ENCODE data around the gene TXLNG.

TXLNG gene

DNA sequence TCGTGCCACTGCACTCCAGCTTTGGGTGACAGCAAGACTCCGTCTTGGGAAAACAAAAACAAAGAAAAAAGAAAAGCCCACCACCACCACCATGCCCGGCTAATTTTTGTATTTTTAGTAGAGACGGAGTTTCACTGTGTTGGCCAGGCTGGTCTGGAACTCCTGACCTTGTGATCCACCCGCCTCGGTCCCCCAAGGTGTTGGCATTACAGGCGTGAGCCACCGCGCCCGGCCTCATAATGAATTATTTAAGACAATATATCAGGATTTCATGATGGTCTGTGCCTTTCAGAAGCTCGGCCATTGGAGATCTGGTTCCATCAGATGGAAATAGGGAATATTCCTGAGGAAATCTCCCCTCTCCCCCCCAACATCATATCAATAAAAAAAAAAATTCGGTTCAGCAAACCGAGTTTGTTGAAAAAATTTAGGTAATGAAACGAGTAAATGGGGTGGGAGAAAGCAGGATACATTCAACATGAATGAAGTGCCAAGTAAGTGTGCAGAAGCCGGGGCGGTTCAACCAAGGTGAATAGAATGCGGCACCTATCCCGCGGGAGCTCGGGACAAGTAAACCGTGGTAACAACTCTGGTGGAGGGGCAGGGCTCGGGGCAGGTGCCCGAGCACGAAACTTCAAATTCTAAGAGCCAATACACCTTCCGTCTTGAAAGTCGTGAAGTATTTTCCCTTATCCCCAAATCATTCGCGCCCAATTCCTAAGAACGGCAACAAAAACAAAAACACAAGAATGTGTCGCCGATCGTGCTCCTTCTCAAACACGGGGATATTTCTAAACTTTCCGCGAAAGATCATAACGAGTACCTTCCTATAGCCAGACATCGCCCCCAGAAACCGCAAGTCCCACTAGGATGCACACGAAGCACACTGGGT lies 773 bp upstream of the TXLNG start:
- no peak for DNase-seq

DNA sequence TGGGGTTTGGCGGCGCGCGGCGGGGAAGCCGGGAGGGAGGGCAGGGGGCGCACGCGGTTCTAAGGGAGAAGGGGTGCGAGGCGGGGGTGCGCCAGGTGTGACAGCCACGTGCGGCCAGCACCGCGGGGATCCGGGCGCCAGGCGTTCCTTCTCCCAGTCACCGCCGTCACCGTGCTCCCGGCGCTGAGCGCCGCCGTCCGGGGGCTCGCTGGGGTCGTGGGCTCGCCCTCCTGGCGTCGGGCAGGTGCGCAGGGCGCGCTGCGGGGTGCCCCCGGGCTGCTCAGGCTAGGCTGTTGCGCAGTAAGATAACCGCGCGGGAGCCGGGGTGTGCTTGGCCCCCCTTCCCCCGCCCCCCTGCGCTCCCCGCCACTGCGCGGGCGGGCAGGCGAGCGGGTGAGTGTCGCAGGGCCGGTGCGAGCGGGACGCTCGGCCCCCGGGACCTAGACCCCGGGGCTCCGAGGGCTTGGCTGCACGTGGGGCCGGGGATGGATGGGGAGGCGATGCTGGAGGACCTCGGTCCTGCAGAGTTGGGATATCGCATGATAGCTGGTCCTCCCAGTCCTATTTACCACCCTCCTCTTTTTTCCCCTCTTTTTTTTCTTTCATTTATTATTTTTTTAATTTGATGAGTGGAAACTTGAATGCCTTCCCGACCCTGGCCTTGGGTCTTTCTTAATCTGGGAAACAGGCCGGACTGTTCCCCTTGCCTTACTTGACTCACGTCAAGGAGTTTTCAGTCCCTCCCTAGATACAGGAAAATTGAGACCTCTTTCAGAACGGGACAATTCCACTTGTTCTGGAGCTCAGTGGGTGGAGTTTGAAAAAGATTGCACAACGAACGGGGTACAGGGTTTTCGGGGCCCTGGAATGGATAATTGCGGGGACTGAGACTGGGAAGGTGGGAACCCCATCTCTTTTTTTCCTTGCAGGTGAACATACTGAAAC lies 797 bp downstream of the TXLNG start:
- no peak for DNase-seq

DNA sequence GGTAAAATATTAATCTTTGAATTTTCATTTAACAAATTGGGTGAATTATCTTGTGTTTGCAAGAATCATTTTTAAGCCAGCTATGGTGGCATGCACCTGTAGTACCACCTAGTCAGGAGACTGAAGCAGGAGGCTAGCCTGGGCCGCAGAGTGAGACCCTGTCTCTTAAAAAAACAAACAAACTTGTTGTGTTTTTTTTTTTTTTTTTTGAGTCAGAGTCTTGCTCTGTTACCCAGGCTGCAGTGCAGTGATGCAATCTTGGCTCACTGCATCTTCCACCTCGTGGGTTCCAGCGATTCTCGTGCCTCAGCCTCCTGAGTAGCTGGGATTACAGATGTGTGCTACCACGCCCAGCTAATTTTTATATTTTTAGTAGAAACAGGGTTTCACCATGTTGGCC lies 2.2 kb downstream of the TXLNG start:
- DNase-seq, result no peak

DNA sequence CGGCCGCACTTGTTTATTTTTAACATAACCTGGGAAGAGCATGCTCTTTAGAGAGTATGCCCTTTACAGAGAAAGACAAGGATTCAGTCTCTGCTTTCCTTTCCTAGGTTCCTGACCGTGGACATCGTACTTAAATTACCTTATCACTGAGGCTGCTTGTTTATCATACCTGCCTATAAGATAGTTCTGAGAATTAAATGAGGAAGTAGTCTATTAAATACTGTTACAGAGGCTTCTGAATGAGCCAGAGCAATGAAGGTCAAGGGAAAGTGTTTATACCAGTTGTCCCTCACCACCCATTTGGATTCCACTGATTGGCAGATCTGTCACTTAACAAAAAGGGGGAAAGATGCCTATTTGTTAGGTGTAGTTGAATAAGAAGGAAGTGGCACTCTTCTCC lies 10.0 kb downstream of the TXLNG start:
- DNase-seq, result no peak

DNA sequence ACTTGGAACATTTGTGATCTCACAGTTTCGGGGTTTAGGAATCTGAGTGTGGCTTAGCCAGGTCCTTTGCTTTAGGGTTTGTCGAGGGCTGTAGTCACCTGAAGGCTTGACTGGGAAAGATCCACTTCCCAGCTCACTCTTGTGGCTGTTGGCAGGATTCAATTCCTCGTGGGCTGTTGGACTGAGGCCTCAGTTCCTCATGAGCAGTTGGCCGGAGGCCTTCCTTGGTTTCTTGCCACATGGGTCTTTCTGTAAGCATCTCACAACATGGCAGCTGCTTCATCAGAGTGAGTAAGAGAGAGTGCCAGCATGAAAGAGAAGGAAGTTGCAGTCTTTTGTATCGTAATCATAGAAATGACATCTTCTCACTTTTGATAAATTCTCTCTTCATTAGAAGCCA lies 11.1 kb downstream of the TXLNG start:
- no peak for DNase-seq

DNA sequence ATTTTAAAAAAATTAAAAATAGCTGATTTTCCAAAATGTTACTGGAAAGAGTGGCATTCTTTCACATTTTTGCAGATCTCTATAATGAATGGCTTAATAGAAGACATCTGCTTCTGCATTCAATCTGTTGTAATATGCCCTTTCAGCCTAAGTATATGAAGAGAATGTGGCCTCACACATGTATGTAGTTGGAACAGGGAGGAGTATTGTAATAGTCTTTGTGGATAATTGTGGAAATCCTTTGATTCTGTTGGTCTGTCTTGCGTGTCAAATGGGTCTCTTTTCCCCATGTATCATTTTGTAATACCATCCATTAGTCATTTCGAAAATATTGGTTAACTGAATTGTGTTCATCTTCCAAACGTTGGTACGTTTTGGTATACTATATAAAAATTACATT lies 11.6 kb downstream of the TXLNG start:
- no peak for DNase-seq

DNA sequence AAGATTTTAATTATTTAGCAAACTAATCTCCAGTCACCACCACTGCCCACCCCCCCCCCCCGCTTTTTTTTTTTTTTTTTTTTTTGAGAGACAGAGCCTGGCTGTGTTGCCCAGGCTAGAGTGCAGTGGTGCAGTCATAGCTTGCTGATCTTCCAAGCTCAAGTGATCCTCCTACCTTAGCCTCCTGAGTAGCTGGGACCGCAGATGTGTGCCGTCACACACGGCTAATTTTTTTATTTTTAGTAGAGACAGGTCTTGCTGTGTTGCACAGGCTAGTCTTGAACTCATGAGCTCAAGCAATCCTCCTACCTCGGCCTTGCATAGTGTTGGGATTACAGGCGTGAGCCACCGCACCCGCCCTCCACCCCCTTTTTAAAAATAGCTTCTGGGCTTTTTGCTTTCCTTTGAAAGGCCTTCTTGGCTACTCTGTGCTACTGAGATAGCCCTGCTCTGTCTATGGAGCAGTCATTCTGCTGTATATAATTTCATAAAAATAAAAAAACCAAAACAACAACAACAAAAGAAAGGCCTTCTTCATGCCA lies 18.7 kb downstream of the TXLNG start:
- no peak for DNase-seq

DNA sequence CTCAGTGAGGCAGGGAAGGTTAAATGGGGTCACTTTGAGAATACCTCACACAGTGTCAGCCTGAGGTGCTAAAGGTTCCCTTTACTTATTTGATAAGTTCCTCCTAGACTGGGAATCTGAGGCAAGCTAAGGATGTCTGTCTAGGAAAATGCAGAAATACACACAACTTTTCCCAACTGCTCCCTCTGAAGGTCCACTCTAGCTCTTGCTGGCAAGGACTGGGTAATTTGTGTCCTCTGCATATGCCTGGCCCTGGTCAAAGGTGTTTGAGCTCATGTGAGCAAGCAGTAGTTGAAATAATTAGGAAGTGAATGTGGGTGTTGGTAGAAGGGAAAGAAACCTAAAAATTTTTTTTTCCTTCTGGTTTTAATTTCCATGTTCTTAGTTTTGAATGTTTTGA lies 21.3 kb downstream of the TXLNG start:
- DNase-seq, result peak; percentile 32

DNA sequence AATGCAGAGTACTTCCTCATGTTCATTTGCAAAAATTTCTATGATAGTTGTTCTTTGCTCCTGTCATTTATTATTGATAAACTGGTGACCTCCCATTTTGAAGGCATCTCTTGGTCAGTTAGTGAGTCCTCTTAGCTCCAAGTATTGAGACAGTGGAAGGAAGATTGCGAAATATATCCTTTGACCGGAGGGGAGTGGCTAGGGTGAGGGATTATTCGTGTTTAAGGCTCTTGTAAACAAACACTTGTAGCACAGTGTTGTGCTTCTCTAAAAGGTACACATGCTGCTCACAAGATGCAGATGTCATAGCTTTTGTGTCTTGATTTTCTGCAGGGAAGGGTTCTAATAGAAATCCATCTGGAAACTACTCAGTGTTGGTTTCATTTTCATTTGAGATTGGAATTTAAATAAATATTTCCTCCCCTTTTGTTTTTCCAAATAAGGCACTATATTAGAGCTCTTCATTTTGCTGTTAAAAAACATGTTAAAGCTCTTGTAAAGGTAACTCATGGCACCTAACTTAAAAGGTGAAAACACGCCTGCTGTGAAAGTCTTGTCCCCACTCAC lies 21.8 kb downstream of the TXLNG start:
- DNase-seq, result no peak

DNA sequence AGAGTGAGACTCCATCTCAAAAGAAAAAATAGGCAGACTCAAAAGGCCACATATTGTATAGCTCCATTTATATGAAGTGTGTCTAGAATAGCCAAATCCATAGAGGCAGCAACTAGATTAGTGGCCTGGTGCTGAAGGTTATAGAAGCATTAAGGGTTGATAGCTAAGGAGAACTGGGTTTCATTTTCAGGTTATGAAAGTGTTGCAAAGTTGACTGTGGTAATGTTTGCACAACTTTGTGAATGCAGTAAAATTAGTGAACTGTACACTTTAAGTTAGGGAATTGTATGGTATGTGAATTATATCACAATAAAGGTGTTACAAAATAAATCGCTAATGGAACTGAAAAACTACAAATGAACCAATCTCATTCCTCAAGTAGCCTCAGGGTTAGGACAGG lies 28.3 kb downstream of the TXLNG start:
- DNase-seq, result no peak

DNA sequence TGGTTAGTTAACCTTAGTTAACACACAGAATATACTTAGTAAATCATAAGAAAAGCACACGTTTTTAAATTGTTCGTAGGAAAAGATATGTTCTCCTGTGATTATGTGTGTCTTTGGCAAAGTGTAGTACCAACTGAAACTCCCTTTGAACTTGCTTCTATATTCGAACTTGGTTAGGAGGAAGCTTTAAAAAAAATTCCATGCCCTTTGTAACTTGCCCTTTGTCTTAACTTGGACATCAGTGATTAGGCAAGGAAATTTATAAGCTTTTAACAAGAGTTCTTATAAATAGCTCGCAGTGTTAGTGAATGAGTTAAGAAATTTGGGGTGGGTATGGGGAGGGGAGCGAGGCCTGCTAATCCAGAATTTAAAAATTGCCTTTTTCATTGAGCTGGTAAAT lies 33.4 kb downstream of the TXLNG start:
- DNase-seq, result no peak

DNA sequence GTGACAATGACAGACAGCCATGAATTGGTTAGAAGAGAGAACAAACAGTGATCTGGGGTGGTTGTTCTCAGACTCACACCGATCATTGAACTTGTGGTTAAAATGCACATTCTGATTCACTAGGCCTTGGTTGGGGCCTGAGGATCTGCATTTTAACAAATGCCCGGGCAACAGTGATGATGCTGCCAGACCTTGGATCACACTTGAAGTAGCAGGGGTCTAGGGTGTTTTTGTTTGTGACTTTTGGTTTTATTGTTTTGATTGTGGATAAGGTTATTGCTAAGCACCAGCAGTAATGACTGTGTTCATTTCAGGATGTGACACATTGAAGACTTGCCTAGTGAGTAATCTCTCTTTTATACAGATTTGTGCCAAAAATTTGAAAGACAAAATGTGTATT lies 36.5 kb downstream of the TXLNG start:
- no peak for DNase-seq

DNA sequence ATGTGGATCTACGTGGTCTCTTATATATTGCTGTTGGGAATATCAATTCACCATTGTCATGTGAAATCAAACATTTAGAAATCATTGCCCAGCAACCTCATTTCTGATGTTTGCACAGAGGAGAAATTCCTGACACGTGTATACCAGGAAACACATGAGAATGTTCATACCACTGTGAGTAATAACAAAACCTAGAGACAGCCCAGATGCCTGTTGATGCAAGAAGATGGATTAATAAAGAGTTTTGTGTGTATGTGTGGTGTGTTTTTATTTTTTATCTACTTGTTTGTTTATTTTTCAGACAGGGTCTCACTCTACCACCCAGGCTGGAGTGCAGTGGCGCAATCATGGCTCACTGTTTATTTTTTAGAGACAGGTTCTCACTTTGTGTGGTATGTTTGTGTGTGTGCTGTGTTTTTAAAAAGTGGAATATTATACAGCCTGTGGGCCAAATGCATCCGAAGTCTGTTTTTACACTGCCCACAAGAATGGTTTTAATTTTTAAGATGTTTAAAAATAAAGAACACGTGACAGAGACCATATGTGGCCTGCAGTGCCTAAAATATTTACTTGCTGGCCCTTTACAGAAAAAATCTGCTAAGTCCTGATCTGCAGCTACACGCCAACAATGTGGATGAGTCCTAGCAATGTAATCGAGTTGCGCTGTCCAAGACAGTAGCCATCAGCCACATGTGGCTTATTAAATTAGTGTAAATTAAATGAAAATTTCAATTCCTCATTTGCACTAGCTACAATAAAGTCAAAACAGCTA lies 39.2 kb downstream of the TXLNG start:
- no peak for DNase-seq

DNA sequence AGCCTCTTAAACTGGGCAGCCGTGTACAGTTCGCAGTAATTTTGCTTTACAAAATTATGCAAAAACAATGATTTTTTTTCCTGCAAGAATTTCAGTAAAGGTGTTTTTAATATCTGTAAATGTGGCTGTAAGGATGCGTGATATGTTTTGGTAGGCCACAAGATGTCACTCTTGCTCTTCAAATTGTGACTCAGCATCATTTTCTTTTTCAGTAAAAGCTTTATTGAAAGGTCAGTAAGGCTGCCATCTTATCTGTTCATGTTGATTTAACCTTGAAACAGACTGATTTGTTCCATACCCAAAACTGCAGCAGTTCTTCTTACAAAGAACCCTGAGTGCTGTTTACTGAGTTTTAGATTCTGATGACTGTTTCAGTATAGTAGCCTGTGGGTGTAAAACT lies 39.9 kb downstream of the TXLNG start:
- DNase-seq, result no peak

DNA sequence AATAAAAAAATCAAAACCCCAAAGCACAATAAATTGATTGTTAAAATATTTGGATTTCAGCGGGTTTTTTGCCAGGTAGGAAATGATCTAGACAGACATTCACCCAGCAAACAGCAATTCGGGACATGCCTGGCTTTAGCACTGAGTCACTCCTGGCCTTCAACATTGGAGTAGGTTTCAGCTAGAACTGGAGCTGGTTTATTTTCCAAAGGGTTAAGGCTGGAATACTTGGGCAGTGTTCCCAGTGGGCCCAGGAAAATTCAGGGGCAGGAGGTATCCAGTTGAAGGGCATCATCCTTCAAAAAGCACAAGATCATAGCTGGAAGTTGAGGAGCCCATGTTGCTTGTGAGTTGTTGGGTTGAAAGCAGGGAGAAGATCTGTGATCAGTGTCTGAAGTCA lies 41.0 kb downstream of the TXLNG start:
- no peak for DNase-seq

DNA sequence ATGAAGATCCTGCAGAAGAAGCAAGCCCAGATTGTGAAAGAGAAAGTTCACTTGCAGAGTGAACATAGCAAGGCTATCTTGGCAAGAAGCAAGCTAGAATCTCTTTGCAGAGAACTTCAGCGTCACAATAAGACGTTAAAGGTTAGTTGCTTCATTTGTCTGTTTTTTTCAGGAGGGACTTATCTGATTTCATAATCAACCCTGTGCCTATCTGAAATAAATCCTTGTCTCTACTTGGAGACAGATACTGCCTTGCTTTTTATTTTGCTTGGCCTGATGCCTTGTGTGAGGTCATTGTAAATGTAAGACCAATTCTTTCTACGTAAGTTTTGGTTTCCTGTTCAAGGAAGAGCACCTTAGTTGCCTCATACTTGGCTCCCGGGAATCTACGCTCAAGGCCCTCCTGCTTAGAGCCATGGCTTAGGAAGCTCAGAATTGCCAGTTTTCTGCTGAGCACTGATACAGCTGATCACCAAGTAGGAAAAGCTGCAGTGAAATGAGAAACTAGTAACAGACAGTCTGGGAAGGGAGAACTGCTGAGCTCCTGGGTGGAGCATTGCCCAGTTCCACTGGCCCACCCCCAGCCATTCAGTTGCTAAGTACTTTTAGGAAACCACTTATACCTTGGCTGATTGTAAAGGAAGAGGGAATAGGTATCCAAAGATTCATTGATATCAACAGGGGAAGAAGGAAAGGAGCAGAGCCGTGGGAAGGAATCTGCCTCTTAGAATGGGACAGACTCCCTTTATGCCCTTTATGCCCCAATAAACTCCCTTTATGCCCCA lies 42.0 kb downstream of the TXLNG start:
- no peak for DNase-seq

DNA sequence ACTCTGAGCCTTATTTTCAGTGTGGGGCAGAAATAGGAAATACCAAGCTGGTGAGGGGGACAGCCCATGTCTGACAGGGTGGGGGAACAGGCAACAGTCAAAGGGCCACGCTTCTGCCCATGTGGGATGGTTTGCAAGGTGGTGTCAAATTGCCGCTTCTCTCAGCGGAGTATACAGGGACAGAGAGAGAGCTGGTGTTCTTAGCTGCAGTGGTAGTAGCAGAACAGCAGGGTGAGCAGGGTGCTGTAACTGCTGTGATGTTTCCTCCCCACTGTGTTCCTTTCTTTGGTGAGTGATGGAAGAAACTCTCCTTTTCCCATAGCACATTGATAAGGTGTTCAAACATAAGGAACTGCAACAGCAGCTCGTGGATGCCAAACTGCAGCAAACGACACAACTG lies 46.0 kb downstream of the TXLNG start:
- no peak for DNase-seq

DNA sequence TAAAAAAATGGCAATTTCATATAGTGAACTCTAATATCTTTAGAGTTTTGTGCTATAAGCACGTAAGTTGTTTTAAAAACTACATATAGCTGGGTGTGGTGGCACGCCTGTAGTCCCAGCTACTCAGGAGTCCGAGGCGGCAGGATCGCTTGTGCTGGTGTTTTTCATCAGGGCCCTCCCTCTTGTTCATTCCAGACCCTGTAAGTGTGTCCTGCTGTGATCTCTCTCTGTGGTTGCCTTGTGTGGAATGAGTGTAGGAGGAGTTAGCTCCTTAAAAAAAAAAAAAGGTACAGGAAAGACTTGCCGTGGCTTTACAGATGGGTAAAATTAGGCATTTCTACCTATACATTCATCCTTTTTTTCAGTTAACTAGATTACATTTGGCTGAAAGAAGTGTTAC lies 48.5 kb downstream of the TXLNG start:
- DNase-seq, result no peak

DNA sequence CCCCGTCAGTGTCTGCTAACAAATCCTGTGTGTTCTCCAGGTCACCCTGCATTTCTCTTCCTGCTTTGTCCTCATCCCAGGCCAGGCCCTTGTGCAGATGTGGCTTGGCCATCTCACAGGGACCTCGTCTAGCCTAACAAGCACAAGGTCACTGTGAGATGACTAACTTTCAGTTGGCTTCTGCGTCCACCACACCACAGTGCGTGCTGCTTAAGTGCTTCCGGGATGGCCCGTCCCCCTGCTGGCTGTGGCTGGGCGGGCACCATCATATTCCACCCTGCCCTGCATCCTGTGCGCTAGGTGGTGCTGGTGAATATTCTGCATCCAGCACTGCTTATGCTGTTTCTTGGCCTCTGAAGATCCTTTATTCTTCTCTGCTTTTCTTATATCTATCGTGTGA lies 50.1 kb downstream of the TXLNG start:
- peak; percentile 31 for DNase-seq

DNA sequence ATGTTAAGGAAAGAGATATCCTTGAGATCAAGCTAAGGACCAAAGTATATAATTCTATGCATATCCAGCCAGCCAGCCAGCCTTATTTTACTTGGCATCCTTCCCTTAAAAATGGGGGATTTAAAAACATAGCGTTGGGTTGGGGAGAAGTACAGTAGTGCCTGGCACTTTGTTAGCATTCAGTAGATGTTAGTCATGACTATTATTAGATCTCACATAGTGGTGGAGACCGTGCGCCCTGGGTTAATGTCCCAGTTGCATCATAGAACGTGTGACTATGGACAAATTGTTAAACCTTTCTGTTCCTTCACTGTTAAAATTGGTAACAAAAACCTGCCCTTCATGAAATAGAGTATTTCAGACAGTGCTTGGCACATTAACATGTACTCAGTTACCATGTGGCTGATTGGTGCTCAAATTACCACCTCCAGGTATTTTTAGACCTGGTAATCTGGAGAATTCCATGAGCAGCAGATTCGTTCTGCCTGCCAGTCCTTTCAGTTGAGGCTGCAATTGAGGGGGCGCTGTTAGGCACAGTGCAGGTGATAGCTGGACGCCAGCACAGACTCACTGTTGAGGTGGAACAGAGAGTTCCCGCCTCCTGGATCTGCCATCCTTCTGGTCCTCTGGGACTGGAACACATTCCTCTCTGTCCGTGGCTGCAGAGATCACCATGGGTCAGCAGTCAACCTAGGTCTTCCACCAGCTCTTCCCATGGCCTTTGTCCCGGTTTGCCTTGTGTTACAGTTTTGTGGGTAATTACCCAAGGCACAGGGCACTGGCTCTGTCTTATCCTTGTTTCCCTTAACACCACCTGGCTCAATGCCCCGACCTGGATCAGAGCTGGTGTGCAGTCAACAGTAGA lies 52.2 kb downstream of the TXLNG start:
- no peak for DNase-seq

All from 8988T (cell line).